Type B pancreatic cell (in vitro differentiated cells): ENCODE results near the gene RBBP6. TPM values are rescaled to one million over a fixed set of nuclear protein-coding genes. Genes with fewer than 3 reads are reported as not detected.
A peak's percentile ranks its signal among the peaks of the same experiment; 100 is the strongest.

Experiments
- DNase-seq: peaks from one replicate; pipeline ENCODE4 v3.0.0; 2021; ENCODE audit warnings: mixed read lengths; ENCODE audit not compliant: unreplicated experiment; ENCODE audit errors: extremely low spot score
- H3K27ac Mint-ChIP-seq: 2 replicates; pipeline ENCODE4 v1.8.0; 2021; ENCODE audit warnings: mild to moderate bottlenecking, mixed read lengths
- H3K27me3 Mint-ChIP-seq: 2 replicates; pipeline ENCODE4 v1.8.0; 2021; ENCODE audit warnings: mixed read lengths
- H3K36me3 Mint-ChIP-seq: 2 replicates; pipeline ENCODE4 v1.8.0; 2021; ENCODE audit warnings: mixed read lengths
- H3K4me1 Mint-ChIP-seq: one replicate; pipeline ENCODE4 v1.8.0; 2021; ENCODE audit warnings: mixed read lengths; ENCODE audit not compliant: unreplicated experiment
- H3K4me3 Mint-ChIP-seq: 2 replicates; pipeline ENCODE4 v1.8.0; 2021; ENCODE audit warnings: mild to moderate bottlenecking, mixed read lengths
- H3K9me3 Mint-ChIP-seq: 2 replicates; pipeline ENCODE4 v1.8.0; 2021; ENCODE audit warnings: mixed read lengths
- CTCF ChIP-seq: fragments of 200-600 bp; sonication (generic); conservative IDR thresholded peaks from 2 replicates; pipeline ENCODE4 v1.5.0; 2021; ENCODE audit warnings: antibody characterized with exemption, mild to moderate bottlenecking
- total RNA-seq: library from RNA; stranded (reverse); gene quantifications from 2 replicates; pipeline ENCODE4 v1.2.1, GENCODE V29; 2021; ENCODE audit warnings: low replicate concordance

The RBBP6 gene
- total RNA-seq, 1 donor from 2014 or later, result 70.7 TPM

- no peak overlapping the region for H3K4me3 Mint-ChIP-seq
- H3K27me3 Mint-ChIP-seq, result peaks cover 24% of the 10 kb centered on the region
- no peaks in the 10 kb centered on the region for H3K9me3 Mint-ChIP-seq
- H3K27ac Mint-ChIP-seq, result no peak overlapping the region
- TF ChIP-seq CTCF, result no peak
- H3K36me3 Mint-ChIP-seq, result no peaks in the 10 kb centered on the region
- H3K4me1 Mint-ChIP-seq, result peaks cover 5% of the 10 kb centered on the region
- DNase-seq, result no peak
Observed at GRCh38 chr16:24497440-24497839, 41.9 kb upstream of the RBBP6 start.

GRCh38 chr16:24499193-24499814 lies 40.1 kb upstream of the RBBP6 start:
- DNase-seq, result no peak
- no peaks in the 10 kb centered on the region for H3K36me3 Mint-ChIP-seq
- peak; percentile 71 for TF ChIP-seq CTCF

GRCh38 chr16:24504472-24505345 lies 34.7 kb upstream of the RBBP6 start:
- DNase-seq, result no peak
- no peak overlapping the region for H3K27ac Mint-ChIP-seq
- peak; percentile 86 for TF ChIP-seq CTCF
- H3K4me3 Mint-ChIP-seq, result no peak overlapping the region
- no peaks in the 10 kb centered on the region for H3K36me3 Mint-ChIP-seq
- peaks cover 35% of the 10 kb centered on the region for H3K27me3 Mint-ChIP-seq
- no peaks in the 10 kb centered on the region for H3K9me3 Mint-ChIP-seq
- no peaks in the 10 kb centered on the region for H3K4me1 Mint-ChIP-seq

More at GRCh38 chr16:24499193-24499814, 40.1 kb upstream of the RBBP6 start:
- no peaks in the 10 kb centered on the region for H3K9me3 Mint-ChIP-seq
- no peak overlapping the region for H3K4me3 Mint-ChIP-seq
- peaks cover 5% of the 10 kb centered on the region for H3K4me1 Mint-ChIP-seq
- peaks cover 27% of the 10 kb centered on the region for H3K27me3 Mint-ChIP-seq
- no peak overlapping the region for H3K27ac Mint-ChIP-seq

- H3K27ac Mint-ChIP-seq, result no peak overlapping the region
- DNase-seq, result no peak
- H3K9me3 Mint-ChIP-seq, result no peaks in the 10 kb centered on the region
- H3K4me1 Mint-ChIP-seq, result no peaks in the 10 kb centered on the region
- TF ChIP-seq CTCF, result no peak
- no peaks in the 10 kb centered on the region for H3K36me3 Mint-ChIP-seq
- no peak overlapping the region for H3K4me3 Mint-ChIP-seq
- peaks cover 33% of the 10 kb centered on the region for H3K27me3 Mint-ChIP-seq
Observed at GRCh38 chr16:24505959-24506358, 33.4 kb upstream of the RBBP6 start.

GRCh38 chr16:24507959-24508480 lies 31.3 kb upstream of the RBBP6 start:
- TF ChIP-seq CTCF, result no peak
- Mint-ChIP-seq H3K27me3 (peaks cover 32% of the 10 kb centered on the region), H3K9me3 (no peaks in the 10 kb centered on the region), H3K27ac (no peak overlapping the region), H3K4me1 (no peaks in the 10 kb centered on the region), H3K4me3 (no peak overlapping the region), H3K36me3 (no peaks in the 10 kb centered on the region)
- DNase-seq, result no peak
